Measurements from ENCODE around the gene PPARD. TPM values are rescaled to one million over a fixed set of nuclear protein-coding genes. Genes with fewer than 3 reads are reported as not detected.
"Not testable (repeated sequence)": the region's sequence is repeated elsewhere in the genome, so short reads cannot be mapped to it uniquely, and the experiment has no call there.

Gene PPARD
- total RNA-seq, 4 donors from 2014 or later = 10.3 to 16.0 (median 13.3) TPM

DNA sequence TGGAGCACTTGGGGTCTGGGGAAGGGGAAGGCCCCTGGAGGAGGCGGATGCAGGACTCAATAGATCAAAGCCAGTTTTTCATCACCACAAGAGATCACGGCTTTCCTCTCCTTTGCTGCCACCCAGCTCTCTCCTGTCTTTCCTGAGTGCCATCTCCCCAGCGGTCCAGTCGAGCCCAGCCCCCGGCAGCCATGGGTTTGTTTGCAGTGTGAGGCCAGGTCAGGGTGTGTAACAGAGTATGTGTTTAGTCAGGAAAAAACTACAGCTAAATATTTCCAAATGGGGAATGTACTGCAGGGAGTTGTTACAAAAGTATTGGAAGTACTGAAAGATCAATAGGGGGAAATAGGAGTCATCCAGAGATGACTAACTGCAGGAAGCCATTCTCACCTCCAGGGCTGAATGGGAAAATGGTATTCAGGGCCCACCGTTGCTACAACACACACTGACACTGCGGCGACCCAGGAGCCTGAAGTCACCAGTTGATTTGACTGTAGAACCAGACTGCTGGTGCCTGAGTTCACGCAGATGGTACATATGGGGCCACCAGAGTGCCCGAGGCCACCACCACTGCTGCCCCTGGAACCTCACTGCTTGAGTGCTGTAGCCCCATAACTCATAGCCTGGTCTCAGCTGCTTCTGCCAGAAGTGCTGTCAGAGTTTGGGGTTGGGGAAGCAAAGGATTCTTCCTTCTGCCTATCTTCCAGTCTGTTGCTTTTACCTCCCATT is 86.2 kb downstream of the PPARD start:
- TF ChIP-seq EP300 (IDR thresholded peaks at IDR 0.05) (no peak), POLR2A (IDR thresholded peaks at IDR 0.05) (no peak), POLR2AphosphoS5 (IDR thresholded peaks at IDR 0.05) (no peak)
- H3K27me3 ChIP-seq = no peaks in the 10 kb centered on the region
- no peak overlapping the region for H3K27ac ChIP-seq
- peaks cover 0 to 46% of the 10 kb centered on the region in 2 donors for H3K36me3 ChIP-seq
- no peak for ATAC-seq
- H3K9me3 ChIP-seq = peaks cover 0 to 12% (median 0%) of the 10 kb centered on the region in 3 donors
- peaks cover 0 to 8% (median 0%) of the 10 kb centered on the region in 3 donors for H3K4me1 ChIP-seq
- WGBS, 2 donors (ENCODE audit: low coverage in 1 of 2) = 86 to 100% methylated on average over 3 to 8 of the region's 10 CpGs
- no peak overlapping the region for H3K4me3 ChIP-seq

DNA sequence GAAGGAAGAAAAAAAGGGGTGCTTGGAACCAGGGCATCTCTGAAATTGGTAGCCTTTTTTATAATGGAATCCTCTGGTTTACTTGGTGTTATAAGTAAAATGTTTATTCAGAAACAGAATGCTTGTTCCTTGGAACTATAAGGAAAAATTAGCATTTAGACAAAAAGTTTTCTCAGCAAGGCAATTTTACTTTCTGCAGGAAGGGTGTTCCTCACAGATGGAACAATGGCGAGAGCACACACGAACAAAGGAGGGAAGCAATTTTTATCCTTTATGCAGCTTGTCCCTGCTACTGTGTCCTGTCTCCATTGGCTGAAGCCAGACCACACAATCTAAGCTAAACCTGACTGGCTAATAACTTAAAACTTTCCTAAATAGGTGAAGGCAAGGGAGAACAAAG is 87.1 kb downstream of the PPARD start:
- no peak overlapping the region for H3K27ac ChIP-seq
- peaks cover 0 to 8% (median 0%) of the 10 kb centered on the region in 3 donors for H3K4me1 ChIP-seq
- 76 to 92% methylated on average over 2 of the region's 2 CpGs for WGBS, 2 donors (ENCODE audit: low coverage in 1 of 2)
- no peak overlapping the region for H3K4me3 ChIP-seq
- peaks cover 0 to 12% (median 0%) of the 10 kb centered on the region in 3 donors for H3K9me3 ChIP-seq
- no peak for ATAC-seq
- H3K27me3 ChIP-seq = no peaks in the 10 kb centered on the region
- no peak for TF ChIP-seq POLR2AphosphoS5 (IDR thresholded peaks at IDR 0.05)
- TF ChIP-seq EP300 (IDR thresholded peaks at IDR 0.05) = no peak
- no peak for TF ChIP-seq POLR2A (IDR thresholded peaks at IDR 0.05)
- TF ChIP-seq CTCF (IDR thresholded peaks at IDR 0.05) = no peak
- H3K36me3 ChIP-seq = peaks cover 0 to 37% of the 10 kb centered on the region in 2 donors

DNA sequence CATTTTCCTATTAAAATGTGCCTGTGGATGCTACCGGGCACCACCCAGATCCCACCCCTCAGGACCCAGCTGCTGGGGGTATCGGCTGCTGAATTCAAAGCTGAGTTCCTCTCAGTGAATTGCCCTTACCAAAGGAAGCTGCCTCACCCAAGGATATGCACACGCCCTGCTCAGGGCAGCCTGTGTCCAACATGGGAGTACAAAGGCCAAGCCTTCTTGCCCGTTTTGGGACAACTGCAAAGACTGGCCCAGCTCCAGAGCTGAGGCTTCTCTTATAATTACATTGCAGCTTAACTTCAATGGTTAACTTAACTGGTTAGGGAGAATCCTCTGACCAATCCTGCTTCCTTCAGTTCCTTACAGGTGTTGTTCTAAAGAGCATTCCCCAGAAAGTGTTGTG is 89.9 kb downstream of the PPARD start:
- H3K4me1 ChIP-seq = peaks cover 0 to 17% (median 0%) of the 10 kb centered on the region in 3 donors
- H3K4me3 ChIP-seq = no peak overlapping the region
- no peak for ATAC-seq
- no peaks in the 10 kb centered on the region for H3K27me3 ChIP-seq
- TF ChIP-seq POLR2AphosphoS5 (IDR thresholded peaks at IDR 0.05) (no peak), EP300 (IDR thresholded peaks at IDR 0.05) (no peak), CTCF (IDR thresholded peaks at IDR 0.05) (no peak), POLR2A (IDR thresholded peaks at IDR 0.05) (no peak)
- H3K27ac ChIP-seq = no peak overlapping the region
- peaks cover 0 to 12% (median 0%) of the 10 kb centered on the region in 3 donors for H3K9me3 ChIP-seq
- H3K36me3 ChIP-seq = peaks cover 0 to 9% of the 10 kb centered on the region in 2 donors
- WGBS, 2 donors (ENCODE audit: low coverage in 1 of 2) = 69 to 71% methylated on average over 1 to 3 of the region's 4 CpGs

- H3K27ac ChIP-seq, H3K4me3 ChIP-seq, H3K36me3 ChIP-seq, ATAC-seq, H3K27me3 ChIP-seq: not testable (repeated sequence)
- 57 to 65% methylated on average over 3 of the region's 3 CpGs for WGBS, 2 donors (ENCODE audit: low coverage in 1 of 2)
- Histone ChIP-seq H3K9me3 (peaks cover 0 to 12% (median 0%) of the 10 kb centered on the region in 3 donors), H3K4me1 (peaks cover 0 to 15% (median 0%) of the 10 kb centered on the region in 3 donors)
Measured at GRCh38 chr6:35432702-35433101, 90.3 kb downstream of the PPARD start.

GRCh38 chr6:35435074-35435837 is 92.9 kb downstream of the PPARD start:
- peaks cover 0 to 9% (median 0%) of the 10 kb centered on the region in 3 donors for H3K4me1 ChIP-seq
- H3K9me3 ChIP-seq = no peaks in the 10 kb centered on the region
- no peak for TF ChIP-seq CTCF (IDR thresholded peaks at IDR 0.05)
- TF ChIP-seq POLR2AphosphoS5 (IDR thresholded peaks at IDR 0.05) = no peak
- no peak for TF ChIP-seq POLR2A (IDR thresholded peaks at IDR 0.05)
- no peak for TF ChIP-seq EP300 (IDR thresholded peaks at IDR 0.05)
- WGBS, 2 donors (ENCODE audit: low coverage in 1 of 2) = 78% methylated on average over 10 of the region's 16 CpGs; no CpG with 5 or more reads in 1 of the 2 donors
- H3K4me3 ChIP-seq = no peak overlapping the region
- no peak overlapping the region for H3K27ac ChIP-seq
- no peak for ATAC-seq
- no peaks in the 10 kb centered on the region for H3K27me3 ChIP-seq
- H3K36me3 ChIP-seq = no peaks in the 10 kb centered on the region

All from gastroesophageal sphincter (tissue), 4 donors.